Ovary (tissue), 3 donors: ENCODE measurements around the gene IMMP2L.

Experiments
- CTCF ChIP-seq, 3 donors: fragments of 450-650 bp in 2 of 3; fragments of 200-600 bp in 1 of 3; IDR thresholded peaks; one replicate each; pipeline versions ENCODE4 v1.5.1 to v1.8.0; 2016 to 2022; ENCODE audit warnings: antibody characterized with exemption in 3 of 3, mild to moderate bottlenecking in 1 of 3
- EP300 ChIP-seq: sonication (generic); formaldehyde crosslinking; IDR thresholded peaks from one replicate; pipeline ENCODE4 v1.6.1; 2017; ENCODE audit warnings: antibody characterized with exemption
- POLR2A ChIP-seq: fragments of 450-650 bp; IDR thresholded peaks from one replicate; pipeline ENCODE4 v1.6.1; 2017; ENCODE audit warnings: antibody characterized with exemption, mild to moderate bottlenecking, moderate library complexity
- donor health status: DM: no; HTN: no; CAD: no.

- TF ChIP-seq CTCF (IDR thresholded peaks at IDR 0.05): no peak
- TF ChIP-seq POLR2A: no peak
- no peak for TF ChIP-seq EP300
Observed at GRCh38 chr7:110623436-110623835, 938.9 kb downstream of the IMMP2L start.
